HEK293 (cell line): Measurements from ENCODE around the gene CACNA1B.

ENCODE experiments used
- CTCF ChIP-seq: fragments of 450-650 bp; formaldehyde crosslinking; IDR thresholded peaks from 2 replicates; pipeline ENCODE4 v1.5.1; 2016; ENCODE audit warnings: missing biosample characterization, missing genetic modification characterization
- EGR2 ChIP-seq: fragments of 450-650 bp; formaldehyde crosslinking; IDR thresholded peaks from 2 replicates; pipeline ENCODE4 v1.5.1; 2016; ENCODE audit warnings: low read depth, missing biosample characterization, missing genetic modification characterization
- HOXA7 ChIP-seq: sonication (generic); formaldehyde crosslinking; IDR thresholded peaks from 2 replicates; pipeline ENCODE4 v1.8.1; 2022; ENCODE audit warnings: missing genetic modification reagents, borderline replicate concordance
- TCF7L2 ChIP-seq: IDR thresholded peaks from 2 replicates; pipeline ENCODE4 v1.6.1; 2011; ENCODE audit warnings: low read depth, mild to moderate bottlenecking, inconsistent platforms, low read length, moderate library complexity, borderline replicate concordance
- ZFP41 ChIP-seq: fragments of 450-650 bp; formaldehyde crosslinking; IDR thresholded peaks from 2 replicates; pipeline ENCODE4 v1.5.1; 2016; ENCODE audit warnings: missing biosample characterization, missing genetic modification characterization, borderline replicate concordance
- ZNF10 ChIP-seq: fragments of 450-650 bp; formaldehyde crosslinking; IDR thresholded peaks from 2 replicates; pipeline ENCODE4 v1.5.1; 2017; ENCODE audit warnings: missing biosample characterization, missing genetic modification characterization
- ZNF366 ChIP-seq: fragments of 450-650 bp; formaldehyde crosslinking; conservative IDR thresholded peaks from 2 replicates; pipeline ENCODE4 v1.5.1; 2016; ENCODE audit warnings: missing biosample characterization, missing genetic modification characterization
- ZNF449 ChIP-seq: fragments of 450-650 bp; formaldehyde crosslinking; IDR thresholded peaks from 2 replicates; pipeline ENCODE4 v1.5.1; 2017; ENCODE audit warnings: missing biosample characterization, mild to moderate bottlenecking, missing genetic modification characterization, moderate library complexity
- ZNF629 ChIP-seq: fragments of 450-650 bp; formaldehyde crosslinking; IDR thresholded peaks from 2 replicates; pipeline ENCODE4 v1.5.1; 2017; ENCODE audit warnings: missing biosample characterization, missing genetic modification characterization

GRCh38 chr9:137876269-137876668, 1.3 kb upstream of the CACNA1B start:
- TF ChIP-seq CTCF (tag by site-specific recombination) (no peak), ZNF629 (no peak), ZNF366 (tag by site-specific recombination) (no peak), ZFP41 (tag by site-specific recombination) (no peak), ZNF10 (tag by site-specific recombination) (no peak), HOXA7 (CRISPR knock-in tag) (no peak), ZNF449 (no peak), EGR2 (no peak), TCF7L2 (no peak)
